ENCODE data around the gene MIF4GD.
"Not testable (repeated sequence)": the region's sequence is repeated elsewhere in the genome, so short reads cannot be mapped to it uniquely, and the experiment has no call there.

Gene MIF4GD, protein sequence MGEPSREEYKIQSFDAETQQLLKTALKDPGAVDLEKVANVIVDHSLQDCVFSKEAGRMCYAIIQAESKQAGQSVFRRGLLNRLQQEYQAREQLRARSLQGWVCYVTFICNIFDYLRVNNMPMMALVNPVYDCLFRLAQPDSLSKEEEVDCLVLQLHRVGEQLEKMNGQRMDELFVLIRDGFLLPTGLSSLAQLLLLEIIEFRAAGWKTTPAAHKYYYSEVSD

DNA sequence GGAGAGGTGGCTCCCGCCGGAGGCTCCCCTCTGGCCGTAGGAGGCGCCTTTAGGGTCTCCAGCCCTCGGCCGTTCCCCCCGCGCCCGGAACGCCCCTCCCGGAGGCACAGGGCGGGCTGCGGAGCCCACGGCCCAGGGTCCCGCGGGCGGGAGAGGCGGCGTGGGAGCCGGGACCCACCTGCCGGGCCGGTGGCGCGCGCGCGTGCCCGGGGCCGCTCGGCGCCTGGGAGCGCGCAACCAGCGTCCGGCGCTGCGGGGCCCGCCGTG is at the start of gene MIF4GD:
Gene MIF4GD (minus strand): TSS at position 266 of the 267 bp plus-strand sequence. CDS start 1,036 bp downstream, outside the sequence.
- no peak for DNase-seq

DNA sequence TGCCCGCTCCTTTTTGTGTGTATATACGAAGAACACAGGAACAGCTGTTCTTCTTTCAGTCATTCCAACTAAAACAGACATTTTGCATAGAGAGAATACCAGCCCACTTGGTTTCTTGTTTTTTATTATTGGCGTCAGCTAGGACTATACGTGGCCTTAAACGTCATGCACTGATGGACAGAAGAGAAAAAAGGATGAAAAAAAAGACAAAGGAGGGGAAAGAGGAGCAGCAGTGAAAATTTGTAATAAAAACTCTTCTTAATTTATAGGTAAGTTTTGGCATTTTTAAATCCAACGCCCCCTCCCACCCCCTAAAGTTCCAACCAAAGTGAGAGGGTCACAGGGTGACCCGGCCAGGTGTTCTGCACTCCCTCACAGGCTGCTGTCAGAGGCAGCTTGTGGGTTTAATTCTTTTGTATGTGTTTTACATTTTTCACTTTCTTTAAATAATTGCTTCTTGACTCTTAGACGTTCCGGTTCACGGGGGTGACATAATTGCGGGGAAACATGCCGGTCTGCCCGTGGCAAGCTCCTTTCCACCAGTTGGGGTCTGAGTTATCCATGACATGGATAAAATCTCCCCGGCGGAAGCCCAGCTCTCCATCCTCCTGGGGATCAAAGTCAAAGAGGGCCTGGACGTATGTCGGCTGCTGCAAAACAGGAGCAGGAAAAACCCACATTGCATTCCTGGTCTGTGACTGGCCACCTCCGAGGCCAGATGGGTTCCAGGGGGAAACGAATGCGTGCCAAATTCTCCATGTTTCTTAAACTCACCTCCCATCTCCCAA is 49.1 kb upstream of the MIF4GD start:
- DNase-seq, result no peak

DNA sequence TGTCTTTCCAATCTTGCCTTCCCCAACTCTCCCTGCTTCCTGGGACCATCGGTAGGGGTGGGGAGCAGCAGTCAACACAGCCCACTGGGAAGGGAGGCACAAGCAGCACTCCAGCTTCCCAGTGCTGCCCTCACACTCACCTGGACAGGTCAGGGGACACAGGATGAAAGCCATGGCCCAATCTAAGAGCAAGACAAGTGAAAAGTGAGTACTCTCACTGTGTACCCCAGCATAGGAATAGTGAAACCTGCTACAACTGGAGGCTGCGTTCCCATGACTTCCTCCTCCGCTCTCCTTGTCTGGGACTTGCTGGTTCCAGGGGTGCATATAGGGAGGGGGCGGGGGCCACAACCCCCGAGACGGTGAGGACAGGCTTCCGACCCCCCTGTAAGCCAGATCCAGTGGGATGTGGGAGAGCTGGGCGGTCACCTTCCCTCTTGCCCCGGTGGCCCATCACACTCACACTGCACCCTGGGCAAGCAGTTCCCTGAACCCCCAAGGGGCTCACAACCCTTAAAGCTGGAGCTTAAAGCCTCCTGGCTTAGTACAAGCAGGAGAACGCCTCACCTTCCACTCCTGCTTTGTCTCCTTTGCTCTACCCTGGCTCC is 47.7 kb upstream of the MIF4GD start:
- no peak for DNase-seq

DNA sequence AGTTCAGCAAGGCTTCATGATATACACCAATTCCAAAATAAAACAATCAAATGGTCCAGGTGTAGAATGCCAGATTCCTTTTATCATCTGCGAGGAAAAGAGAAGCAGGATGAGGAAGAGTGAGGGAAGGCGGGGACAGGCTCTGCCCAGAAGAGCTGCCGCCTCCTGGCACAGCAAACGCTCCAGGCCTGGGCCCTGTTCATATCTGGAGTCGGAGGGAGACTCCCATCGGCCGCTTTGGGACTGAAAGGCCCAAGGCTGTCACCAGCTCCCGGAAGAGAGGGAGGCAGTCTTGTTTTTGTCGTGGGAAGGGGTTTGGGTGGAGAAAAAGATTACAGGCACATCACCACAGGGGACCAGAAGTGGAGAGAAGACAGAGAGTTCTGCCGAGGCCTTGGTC is 47.2 kb upstream of the MIF4GD start:
- DNase-seq, result no peak

DNA sequence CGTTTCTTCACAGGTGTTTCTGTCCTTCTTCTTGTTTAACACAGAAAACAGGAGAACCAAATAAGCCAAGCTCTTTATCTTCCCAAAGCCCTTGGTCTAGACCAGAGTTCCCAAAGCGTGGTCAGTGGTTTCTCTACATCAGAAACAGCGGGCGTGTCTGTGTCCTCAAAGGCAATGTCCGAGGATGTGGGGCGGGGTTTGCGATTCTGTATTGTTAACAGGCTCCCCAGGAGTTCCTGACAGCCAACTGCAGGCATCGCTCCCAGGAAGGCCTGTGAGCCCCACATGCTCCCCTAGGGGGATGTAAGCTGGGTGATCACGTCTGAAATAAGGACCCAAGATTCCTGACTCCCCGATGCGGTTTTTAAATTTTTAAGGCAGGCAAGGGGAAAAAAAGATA is 46.6 kb upstream of the MIF4GD start:
- DNase-seq, result no peak

DNA sequence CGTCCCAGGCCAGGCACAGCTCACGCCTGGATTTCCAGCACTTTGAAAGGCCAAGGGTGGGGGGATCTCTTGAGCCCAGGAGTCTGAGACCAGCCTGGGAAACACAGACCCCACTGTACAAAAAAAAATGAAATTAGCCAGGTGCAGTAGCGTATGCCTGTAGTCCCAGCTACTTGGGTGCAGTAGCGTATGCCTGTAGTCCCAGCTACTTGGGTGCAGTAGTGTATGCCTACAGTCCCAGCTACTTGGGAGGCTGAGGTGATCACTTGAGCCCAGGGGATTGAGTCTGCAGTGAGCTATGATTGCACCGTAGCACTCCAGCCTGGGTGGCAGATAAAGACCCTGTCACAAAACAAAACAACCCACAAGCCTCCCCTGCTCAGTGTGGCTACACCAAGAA is 45.2 kb upstream of the MIF4GD start:
- no peak for DNase-seq

- DNase-seq, result no peak
These were observed 44.7 kb upstream of the MIF4GD start for GRCh38 chr17:75315541-75316243.

- no peak for DNase-seq
These were observed 43.0 kb upstream of the MIF4GD start for GRCh38 chr17:75313941-75314551.

DNA sequence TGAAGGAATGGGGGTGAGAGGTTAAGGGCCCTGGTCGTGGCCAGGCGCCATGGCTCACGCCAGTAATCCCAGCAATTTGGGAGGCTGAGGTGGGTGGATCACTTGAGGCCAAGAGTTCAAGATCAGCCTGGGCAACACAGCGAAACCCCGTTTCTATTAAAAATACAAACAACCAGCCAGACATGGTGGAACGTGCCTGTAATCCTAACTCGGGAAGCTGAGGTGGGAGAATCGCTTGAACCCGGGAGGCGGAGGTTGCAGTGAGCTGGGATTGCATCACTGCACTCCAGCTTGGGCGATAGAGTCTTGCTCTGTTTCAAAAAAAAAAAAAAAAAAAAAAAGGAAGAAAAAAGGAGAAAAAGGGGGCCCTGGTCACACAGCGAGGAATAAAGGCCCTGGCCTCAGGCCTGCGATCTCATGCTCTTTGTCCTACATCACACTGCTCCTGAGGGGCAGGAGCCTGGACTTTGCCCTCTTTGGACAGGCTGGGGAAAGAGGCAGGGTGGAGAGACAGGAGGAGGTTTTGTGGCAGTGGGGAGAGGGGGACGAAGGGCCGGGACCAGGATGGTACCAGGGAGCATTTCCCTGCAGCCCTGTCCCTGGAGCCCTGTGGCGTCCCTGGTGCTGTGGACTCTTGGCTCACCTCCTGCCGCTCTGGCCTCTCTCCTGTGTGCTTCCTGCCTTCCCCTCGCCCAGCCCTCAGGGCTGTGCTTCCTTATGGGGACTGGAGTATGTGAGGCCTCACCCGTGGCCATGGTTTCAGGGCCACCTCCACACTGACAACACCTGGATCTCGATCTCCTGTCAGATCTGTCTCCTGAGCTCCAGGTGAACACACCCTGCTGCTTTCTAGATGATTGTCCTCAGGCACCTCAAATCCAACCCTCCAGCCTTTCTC is 38.0 kb upstream of the MIF4GD start:
- DNase-seq, result no peak

DNA sequence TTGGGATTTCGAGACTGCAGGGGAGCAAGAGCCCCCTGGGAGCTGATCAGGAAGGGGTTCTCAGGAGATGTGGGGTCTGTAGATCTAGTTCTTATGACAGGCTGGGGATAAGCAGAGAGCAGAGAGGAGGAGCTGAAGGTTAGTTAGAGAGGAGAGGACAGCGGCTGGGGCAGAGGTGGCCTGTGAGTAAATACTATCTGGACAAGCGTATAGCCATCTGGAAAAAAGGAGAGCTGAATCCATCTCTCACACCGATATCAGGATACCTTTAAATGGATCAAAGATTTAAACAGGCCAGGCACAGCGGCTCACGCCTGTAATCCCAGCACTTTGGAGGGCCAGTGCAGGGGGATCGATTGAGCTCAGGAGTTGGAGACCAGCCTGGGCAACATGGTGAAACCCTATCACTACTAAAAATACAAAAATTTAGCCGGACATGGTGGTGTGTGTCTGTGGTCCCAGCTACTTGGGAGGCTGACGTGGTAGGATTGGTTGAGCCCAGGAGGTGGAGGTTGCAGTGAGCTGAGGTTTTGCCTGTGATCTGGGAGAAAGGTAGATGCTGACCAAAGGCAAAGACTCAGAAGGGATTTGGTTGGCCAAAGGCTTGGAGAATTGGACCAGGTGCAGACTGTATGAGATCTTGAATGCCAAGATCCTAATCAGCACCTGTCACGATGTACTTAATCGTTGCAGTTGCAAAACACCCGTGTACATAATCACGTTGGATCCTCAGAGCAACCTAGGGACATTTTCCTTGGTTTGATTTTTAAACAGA is 37.1 kb upstream of the MIF4GD start:
- no peak for DNase-seq

DNA sequence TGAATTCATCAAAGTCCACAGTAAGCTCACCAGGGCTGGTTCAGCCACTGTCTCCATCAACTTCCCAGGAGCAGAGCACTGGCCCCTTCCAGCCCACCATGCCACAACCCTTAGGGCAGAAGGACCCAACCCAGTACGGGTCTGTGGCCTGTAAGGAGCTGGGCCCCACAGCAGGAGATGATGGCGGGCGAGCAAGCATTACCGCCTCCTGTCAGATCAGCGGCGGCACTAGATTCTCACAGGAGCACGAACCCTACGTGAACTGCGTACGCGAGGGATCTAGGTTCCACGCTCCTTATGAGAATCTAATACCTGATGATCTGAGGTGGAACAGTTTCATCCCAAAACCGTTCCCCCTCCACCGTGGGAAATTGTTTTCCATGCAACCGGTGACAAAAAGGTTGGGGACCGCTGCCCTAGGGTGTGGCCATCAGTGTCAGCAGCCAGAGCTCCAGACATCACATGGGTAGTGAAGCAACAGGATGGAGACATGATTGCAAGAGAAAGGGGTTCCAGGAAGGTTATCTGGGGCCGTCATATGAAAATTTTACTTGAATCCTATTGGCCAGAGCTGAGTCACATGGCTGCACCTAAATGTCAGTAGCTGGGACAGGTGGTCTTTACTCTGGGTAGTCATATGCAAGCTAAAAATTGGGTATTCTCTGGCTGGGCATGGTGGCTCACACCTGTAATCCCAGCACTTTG is 30.6 kb upstream of the MIF4GD start:
- DNase-seq, result no peak

DNA sequence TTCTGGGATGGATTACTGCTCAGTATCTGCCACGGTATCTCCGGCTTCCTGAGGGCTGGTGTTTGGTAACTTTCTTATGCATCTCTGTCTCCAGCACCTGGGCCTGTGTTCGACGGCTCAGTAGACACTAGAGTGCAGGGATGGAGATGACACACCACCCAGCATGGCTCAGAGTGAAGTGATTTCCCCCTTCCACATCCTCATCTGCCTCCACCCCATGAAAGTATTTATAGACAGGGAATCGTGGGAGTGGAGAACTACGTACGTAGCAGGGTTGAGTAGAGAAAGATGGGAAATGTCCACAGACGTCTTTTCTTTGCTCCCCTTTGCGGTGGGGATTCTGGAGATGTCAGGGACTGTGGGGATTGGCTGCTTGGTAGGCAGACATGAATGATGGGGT is 30.0 kb upstream of the MIF4GD start:
- DNase-seq, result no peak

- DNase-seq, result no peak
These were observed 29.2 kb upstream of the MIF4GD start for GRCh38 chr17:75300280-75300679.

GRCh38 chr17:75295201-75296158 is 24.4 kb upstream of the MIF4GD start:
- DNase-seq, result no peak

GRCh38 chr17:75292810-75293448 is 21.9 kb upstream of the MIF4GD start:
- not testable (repeated sequence) for DNase-seq

- no peak for DNase-seq
These were observed 18.9 kb upstream of the MIF4GD start for GRCh38 chr17:75289832-75290337.

- peak; percentile 96 for DNase-seq
These were observed 18.2 kb upstream of the MIF4GD start, which contains the start of gene SLC25A19 for GRCh38 chr17:75289115-75289831. Gene SLC25A19 (minus strand): TSS chr17:75289433. CDS start chr17:75286764, 2,669 bp downstream.

GRCh38 chr17:75288770-75289114 is 17.7 kb upstream of the MIF4GD start:
- peak; percentile 66 for DNase-seq
